Fibroblast of the conjunctiva (primary cell): Measurements from ENCODE around the gene RBM4.
"Not testable (repeated sequence)": the region's sequence is repeated elsewhere in the genome, so short reads cannot be mapped to it uniquely, and the experiment has no call there.

Source experiments
- DNase-seq: peaks from one replicate; pipeline ENCODE4 v3.0.0-alpha.2; 2010; ENCODE audit warnings: low read depth

The RBM4 gene

GRCh38 chr11:66638177-66639065, at the start of gene RBM4:
RBM4 (plus strand) TSS chr11:66638703; CDS start chr11:66639712, 1,009 bp downstream.
- peak; percentile 99 for DNase-seq

GRCh38 chr11:66589315-66589714, 49.2 kb upstream of the RBM4 start:
- not testable (repeated sequence) for DNase-seq

GRCh38 chr11:66589996-66590675, 48.4 kb upstream of the RBM4 start:
- no peak for DNase-seq

DNA sequence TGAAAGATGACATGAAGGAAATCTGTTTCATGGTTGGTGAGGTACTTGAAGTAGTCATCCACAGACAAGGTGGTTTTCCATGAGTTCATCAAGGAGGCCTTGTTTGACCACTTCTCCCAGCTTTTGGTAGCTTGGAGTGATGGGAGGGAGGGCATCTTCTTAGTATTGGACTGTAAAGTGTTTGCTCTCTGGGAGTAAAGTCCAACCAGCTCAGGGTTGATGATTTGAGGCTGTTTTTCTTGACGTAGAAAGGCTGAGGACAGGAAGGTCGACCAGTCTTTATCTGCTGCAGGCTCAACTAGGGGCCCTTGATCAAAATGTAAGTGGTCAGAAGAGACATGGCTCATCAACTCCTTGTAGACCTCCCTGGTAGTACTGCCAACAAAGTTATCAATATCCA, 47.3 kb upstream of the RBM4 start:
- no peak for DNase-seq

GRCh38 chr11:66592457-66593302, 45.8 kb upstream of the RBM4 start, which contains the start of the genes CCDC87 and CCS:
CCDC87 (minus strand) TSS chr11:66593063; CDS start chr11:66593015, 48 bp downstream.
CCS (plus strand) TSS chr11:66593185; CDS start chr11:66593262, 77 bp downstream.
- DNase-seq: peak; percentile 94

DNA sequence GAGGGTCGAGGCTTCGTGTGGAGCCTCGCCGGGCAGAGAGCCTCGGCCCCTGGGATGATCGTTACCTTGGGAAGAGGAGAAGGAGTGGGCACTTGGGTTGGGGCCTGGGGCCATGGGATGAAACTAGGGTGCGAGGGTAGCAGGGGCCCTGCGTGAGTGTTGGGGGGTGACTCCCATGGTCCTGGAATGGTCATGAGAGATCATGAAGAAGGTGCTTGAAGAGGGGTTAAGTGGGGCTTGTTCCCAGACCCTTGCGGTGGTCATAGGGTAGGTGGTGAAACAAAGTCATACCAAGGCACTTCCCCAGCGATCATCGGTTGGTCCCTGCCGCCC, 45.2 kb upstream of the RBM4 start:
- no peak for DNase-seq

DNA sequence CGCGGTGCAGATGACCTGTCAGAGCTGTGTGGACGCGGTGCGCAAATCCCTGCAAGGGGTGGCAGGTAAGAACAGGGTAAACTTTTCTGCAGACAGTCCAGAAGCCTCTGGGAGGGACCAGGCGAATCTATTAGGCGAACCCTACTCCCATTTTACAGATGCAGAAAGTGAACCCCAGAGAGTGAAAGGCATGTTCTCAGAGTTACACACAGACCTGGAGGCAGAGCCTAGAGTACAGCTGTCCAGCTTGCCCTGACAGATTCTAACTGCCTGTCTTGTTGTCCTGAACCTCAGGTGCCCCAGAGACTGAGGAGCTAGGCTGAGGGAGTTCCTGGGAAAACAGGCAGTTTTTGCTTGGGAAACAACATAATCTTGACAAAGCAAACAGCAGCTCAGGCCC, 44.9 kb upstream of the RBM4 start:
- DNase-seq: no peak

DNA sequence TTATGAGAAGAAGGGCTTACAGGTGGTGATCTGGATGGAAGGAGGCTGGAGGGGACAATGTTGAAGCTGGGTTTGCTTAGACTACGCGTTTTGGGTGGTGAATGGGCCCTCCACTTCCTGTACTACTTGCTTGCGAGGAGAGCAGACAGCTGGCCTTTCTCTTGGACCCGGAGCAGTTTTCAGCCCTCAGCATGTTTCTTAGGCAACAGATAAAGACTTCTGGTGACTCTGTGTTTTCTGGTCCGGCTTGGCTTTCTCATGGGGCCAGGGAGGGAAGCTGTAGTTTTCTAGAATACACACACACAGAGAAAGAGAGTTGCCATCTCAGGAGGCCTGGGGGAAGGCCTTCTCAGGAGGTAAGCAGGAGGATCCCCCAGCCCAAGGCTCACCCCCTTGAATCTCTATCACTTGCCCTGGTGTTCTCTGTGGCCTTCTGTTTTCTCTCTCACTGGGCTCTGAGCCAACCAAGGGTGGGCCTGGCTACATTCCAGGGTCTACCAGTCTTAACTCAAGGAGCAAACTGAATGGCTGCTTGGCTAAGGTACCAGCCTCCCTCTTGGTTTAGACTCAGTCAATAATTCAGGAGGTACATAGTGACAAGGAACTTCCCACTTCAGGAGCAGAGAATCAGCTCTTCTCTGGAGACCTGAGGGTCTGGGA, 43.1 kb upstream of the RBM4 start:
- DNase-seq: no peak

DNA sequence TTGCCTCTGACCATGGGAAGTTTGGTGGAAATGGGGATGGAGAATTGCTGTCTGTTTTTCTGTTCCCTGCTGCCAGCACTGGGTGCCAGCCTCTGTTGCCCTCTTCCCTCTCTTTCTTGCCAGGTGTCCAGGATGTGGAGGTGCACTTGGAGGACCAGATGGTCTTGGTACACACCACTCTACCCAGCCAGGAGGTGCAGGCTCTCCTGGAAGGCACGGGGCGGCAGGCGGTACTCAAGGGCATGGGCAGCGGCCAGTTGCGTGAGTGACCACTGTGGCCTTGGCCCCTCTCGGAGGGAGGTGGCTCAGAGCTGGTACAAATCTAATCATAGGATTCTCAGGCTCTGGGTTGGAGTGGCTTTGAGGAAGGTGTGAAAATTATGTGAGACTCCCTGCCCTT, 39.5 kb upstream of the RBM4 start:
- no peak for DNase-seq

DNA sequence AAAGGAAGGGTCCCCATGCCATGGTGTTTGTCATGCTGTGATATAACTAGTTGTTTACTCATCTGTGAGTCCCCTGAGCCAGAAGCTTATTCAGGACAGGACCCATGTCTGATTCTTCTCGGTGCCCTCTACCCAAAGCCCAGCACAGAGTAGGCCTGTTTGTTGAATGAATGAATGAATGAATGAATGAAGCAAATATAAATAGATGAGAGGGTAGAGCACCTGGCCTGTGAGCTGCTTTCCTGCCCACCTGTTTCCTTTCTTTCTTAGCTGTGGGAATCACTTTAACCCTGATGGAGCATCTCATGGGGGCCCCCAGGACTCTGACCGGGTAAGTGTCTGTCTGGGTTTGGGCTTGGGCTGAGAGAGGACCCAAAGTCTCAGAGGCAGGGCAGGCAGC, 38.3 kb upstream of the RBM4 start:
- DNase-seq: no peak

DNA sequence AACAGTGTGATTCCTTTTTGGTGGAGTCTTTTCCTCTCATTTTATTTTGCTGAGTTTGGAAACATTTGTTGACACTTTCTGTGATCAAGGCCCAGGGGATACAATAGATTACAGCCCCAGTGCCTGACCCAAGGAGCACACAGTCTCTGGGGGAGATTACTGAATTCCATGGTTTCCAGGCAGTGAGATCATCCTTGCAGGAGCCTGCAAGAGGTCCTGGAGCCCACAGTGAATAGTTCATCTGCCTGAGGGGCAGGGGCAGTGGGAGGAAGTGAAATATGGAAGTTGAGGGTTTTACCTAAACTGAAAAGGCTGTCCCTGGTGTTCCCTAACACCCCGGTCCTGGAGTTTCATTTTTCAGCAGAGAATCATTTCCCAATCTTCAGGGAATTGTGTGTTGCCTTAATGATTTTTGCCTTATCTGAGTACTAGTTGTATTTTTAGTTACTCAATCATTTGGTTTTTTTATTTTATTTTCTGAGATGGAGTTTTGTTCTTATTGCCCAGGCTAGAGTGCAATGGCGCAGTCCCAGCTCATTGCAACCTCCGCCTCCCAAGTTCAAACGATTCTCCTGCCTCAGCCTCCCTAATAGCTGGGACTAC, 37.8 kb upstream of the RBM4 start:
- no peak for DNase-seq

- no peak for DNase-seq
These were observed 35.4 kb upstream of the RBM4 start for GRCh38 chr11:66603072-66603471.

GRCh38 chr11:66604155-66604554, 34.3 kb upstream of the RBM4 start:
- DNase-seq: no peak

GRCh38 chr11:66606608-66607007, 31.9 kb upstream of the RBM4 start:
- not testable (repeated sequence) for DNase-seq

DNA sequence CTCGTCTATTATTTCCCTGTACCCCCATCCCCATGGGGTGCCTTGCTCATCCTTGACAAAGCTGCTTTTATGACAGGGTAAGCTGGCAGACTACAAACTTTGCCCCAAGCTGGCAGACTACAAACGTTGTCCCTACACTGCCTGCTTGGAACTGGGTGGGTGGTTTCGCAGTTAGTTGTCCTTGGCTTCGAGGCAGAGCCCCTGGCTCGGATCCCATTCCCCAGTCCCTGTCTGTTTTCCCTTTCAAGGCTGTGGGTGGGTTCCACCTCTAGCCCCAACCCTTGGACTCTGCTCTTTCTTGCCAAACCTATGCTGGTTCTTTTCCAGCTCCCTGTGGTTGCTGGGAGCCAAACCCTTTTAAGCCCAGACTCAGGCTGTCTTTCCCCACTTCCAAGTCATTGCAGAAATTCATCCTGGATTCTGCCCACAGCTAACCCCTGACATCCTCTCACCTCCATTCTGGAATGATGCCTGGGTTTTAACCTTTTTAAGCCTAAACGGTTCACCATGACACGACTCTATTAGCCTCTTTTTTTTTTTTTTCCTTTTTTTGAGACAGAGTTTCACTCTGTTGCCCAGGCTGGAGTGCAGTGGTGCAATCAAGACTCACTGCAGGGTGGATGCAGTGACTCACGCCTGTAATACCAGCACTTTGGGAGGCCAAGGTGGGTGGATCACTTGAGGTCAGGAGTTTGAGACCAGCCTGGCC, 31.2 kb upstream of the RBM4 start:
- DNase-seq: peak; percentile 91

- DNase-seq: no peak
These were observed 28.5 kb upstream of the RBM4 start for GRCh38 chr11:66609721-66610617.

GRCh38 chr11:66612458-66612857, 26.0 kb upstream of the RBM4 start:
- no peak for DNase-seq

DNA sequence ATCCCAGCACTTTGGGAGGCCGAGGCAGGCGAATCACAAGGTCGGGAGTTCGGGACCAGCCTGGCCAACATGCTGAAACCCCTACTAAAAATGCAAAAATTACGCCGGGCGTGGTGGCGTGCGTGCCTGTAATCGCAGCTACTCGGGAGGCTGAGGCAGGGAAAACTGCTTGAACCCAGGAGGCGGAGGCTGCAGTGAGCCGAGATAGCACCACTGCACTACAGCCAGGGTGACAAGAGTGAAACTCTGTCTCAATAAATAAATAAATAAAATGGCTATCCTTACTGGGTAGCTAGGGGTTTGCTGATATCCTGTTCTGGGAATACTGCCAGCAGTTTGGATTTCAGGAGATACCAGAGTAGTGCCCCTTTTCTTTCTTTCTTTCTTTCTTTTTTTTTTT, 24.4 kb upstream of the RBM4 start:
- DNase-seq: no peak

- DNase-seq: peak; percentile 97
These were observed 21.9 kb upstream of the RBM4 start, which contains the start of gene RBM14 for GRCh38 chr11:66616379-66617154. RBM14 (plus strand) TSS chr11:66616630; CDS start chr11:66616721, 91 bp downstream.
